CD14-positive monocyte (primary cell): ENCODE data around the gene LPIN1. TPM values are rescaled to one million over a fixed set of nuclear protein-coding genes. Genes with fewer than 3 reads are reported as not detected.
A peak's percentile ranks its signal among the peaks of the same experiment; 100 is the strongest.

Experiments
- DNase-seq, 3 donors: peaks; one replicate each; pipeline ENCODE4 v3.0.0-alpha.2; 2011 to 2022
- H2AFZ ChIP-seq: 2 replicates; pipeline ENCODE4 v1.6.0; 2012; ENCODE audit warnings: mild to moderate bottlenecking, low read depth, low read length, inconsistent platforms; ENCODE audit not compliant: insufficient read depth, poor library complexity, severe bottlenecking
- H3K27ac ChIP-seq, 2 donors: 1 replicate in 1 of 2; 2 replicates in 1 of 2; pipeline ENCODE4 v1.5.1; 2012 to 2013; ENCODE audit warnings: low read length in 2 of 2, control low read depth in 1 of 2, inconsistent platforms in 1 of 2, low read depth in 1 of 2, mild to moderate bottlenecking in 1 of 2
- H3K27me3 ChIP-seq, 2 donors: one replicate each; pipeline versions ENCODE4 v1.6.0 to v1.6.1; 2011 to 2013; ENCODE audit warnings: low read length in 2 of 2; ENCODE audit not compliant: control insufficient read depth in 2 of 2, insufficient read depth in 2 of 2
- H3K36me3 ChIP-seq, 2 donors: replicated peaks in 1 of 2; 1 replicate in 1 of 2; 2 replicates in 1 of 2; pipeline versions ENCODE4 v1.5.1 to v1.6.1; 2012 to 2013; ENCODE audit warnings: low read length in 2 of 2, control low read depth in 1 of 2, inconsistent platforms in 1 of 2, mild to moderate bottlenecking in 1 of 2; ENCODE audit not compliant: insufficient read depth in 2 of 2, control insufficient read depth in 1 of 2
- H3K4me1 ChIP-seq, 2 donors: 1 replicate in 1 of 2; 2 replicates in 1 of 2; pipeline versions ENCODE4 v1.5.1 to v1.6.1; 2012 to 2013; ENCODE audit warnings: low read length in 2 of 2, control low read depth in 1 of 2, inconsistent platforms in 1 of 2, mild to moderate bottlenecking in 1 of 2, moderate library complexity in 1 of 2; ENCODE audit not compliant: insufficient read depth in 2 of 2, control insufficient read depth in 1 of 2
- H3K4me2 ChIP-seq: replicated peaks from 2 replicates; pipeline ENCODE3; 2012; ENCODE audit warnings: low read length, moderate library complexity, mild to moderate bottlenecking; ENCODE audit not compliant: poor library complexity, severe bottlenecking; ENCODE audit errors: extremely low read depth
- H3K4me3 ChIP-seq, 3 experiments: fragments of 200-600 bp in 1 of 3; sonication (generic) in 1 of 3; replicated peaks in 1 of 3; 1 replicate in 2 of 3; 2 replicates in 1 of 3; pipeline ENCODE4 v1.5.1; 2011 to 2013; ENCODE audit warnings: low read length in 3 of 3, mild to moderate bottlenecking in 3 of 3, control low read depth in 2 of 3, low read depth in 2 of 3, inconsistent platforms in 1 of 3, moderate library complexity in 1 of 3
- H3K79me2 ChIP-seq: 2 replicates; pipeline ENCODE4 v1.6.0; 2012; ENCODE audit warnings: mild to moderate bottlenecking, control low read depth, inconsistent platforms, low read length, moderate library complexity; ENCODE audit not compliant: insufficient read depth
- H3K9ac ChIP-seq: 2 replicates; pipeline ENCODE4 v1.6.0; 2017; ENCODE audit warnings: low read length, mild to moderate bottlenecking; ENCODE audit not compliant: insufficient read depth, poor library complexity, severe bottlenecking
- H3K9me3 ChIP-seq, 2 donors: replicated peaks in 1 of 2; 1 replicate in 1 of 2; 2 replicates in 1 of 2; pipeline versions ENCODE4 v1.5.1 to v1.6.1; 2012 to 2013; ENCODE audit warnings: low read length in 2 of 2, control low read depth in 1 of 2; ENCODE audit not compliant: control insufficient read depth in 1 of 2, insufficient read depth in 1 of 2
- H4K20me1 ChIP-seq: 2 replicates; pipeline ENCODE4 v1.6.0; 2012; ENCODE audit warnings: mild to moderate bottlenecking, low read length, control low read depth, moderate library complexity; ENCODE audit not compliant: insufficient read depth
- H3K27ac Mint-ChIP-seq, 7 donors: one replicate each; pipeline ENCODE4 v1.8.0; 2020; ENCODE audit warnings: mild to moderate bottlenecking in 7 of 7, mixed read lengths in 7 of 7, moderate library complexity in 6 of 7, inconsistent platforms in 2 of 7
- H3K27me3 Mint-ChIP-seq, 3 donors: one replicate each; pipeline ENCODE4 v1.8.0; 2021 to 2022; ENCODE audit warnings: low read depth in 3 of 3, mild to moderate bottlenecking in 3 of 3, mixed read lengths in 3 of 3, moderate library complexity in 3 of 3, inconsistent platforms in 1 of 3
- H3K36me3 Mint-ChIP-seq, 2 donors: one replicate each; pipeline ENCODE4 v1.8.0; 2020; ENCODE audit warnings: mixed read lengths in 2 of 2, inconsistent platforms in 1 of 2, mild to moderate bottlenecking in 1 of 2
- H3K4me1 Mint-ChIP-seq: one replicate; pipeline ENCODE4 v1.8.0; 2020; ENCODE audit warnings: mild to moderate bottlenecking, mixed read lengths
- H3K4me3 Mint-ChIP-seq, 2 donors: one replicate each; pipeline ENCODE4 v1.8.0; 2020; ENCODE audit warnings: mild to moderate bottlenecking in 2 of 2, mixed read lengths in 2 of 2, moderate library complexity in 1 of 2
- H3K9me3 Mint-ChIP-seq, 7 donors: one replicate each; pipeline ENCODE4 v1.8.0; 2020 to 2022; ENCODE audit warnings: mixed read lengths in 7 of 7, mild to moderate bottlenecking in 6 of 7, moderate library complexity in 6 of 7, inconsistent platforms in 2 of 7
- CTCF ChIP-seq: fragments of 200-600 bp; IDR thresholded peaks from one replicate; pipeline ENCODE4 v1.8.0; 2022; ENCODE audit warnings: antibody characterized with exemption, mild to moderate bottlenecking
- WGBS: methylation state at CpG from one replicate; pipeline ENCODE4 v1.1.5; 2013; ENCODE audit warnings: missing lambda C conversion rate; ENCODE audit not compliant: insufficient coverage; 5-methylcytosine and 5-hydroxymethylcytosine counted together
- intact Hi-C, 2 donors: fragments of 100-400 bp; cut with micrococcal nuclease; formaldehyde crosslinking; loops; one replicate each; pipeline versions ENCODE4 v1.15.0 to v1.15.1; 2023
- polyA plus RNA-seq, 3 donors: library from polyadenylated mRNA; depleted of rRNA in 1 of 3; unstranded in 2 of 3; stranded (reverse) in 1 of 3; fragments of 300-500 nt in 2 of 3; fragments of >200 nt in 1 of 3; fragmentation: Illumina TruSeq in 2 of 3; gene quantifications; 1 replicate in 2 of 3; 2 replicates in 1 of 3; pipeline ENCODE4 v1.2.3, GENCODE V29; 2012 to 2021

The LPIN1 gene
- polyA plus RNA-seq, 3 donors: 1.8 to 17.6 (median 2.7) TPM

GRCh38 chr2:11850082-11850481 lies 103.7 kb downstream of the LPIN1 start:
- intact Hi-C loops: no loop called here
- no peaks in the 10 kb centered on the region for H3K79me2 ChIP-seq
- Mint-ChIP-seq H3K9me3 (peaks cover 8 to 24% (median 15%) of the 10 kb centered on the region in 7 donors), H3K4me3 (no peak overlapping the region), H3K4me1 (peaks cover 25% of the 10 kb centered on the region), H3K27ac (no peak overlapping the region), H3K27me3 (peaks cover 7 to 16% (median 16%) of the 10 kb centered on the region in 3 donors), H3K36me3 (peaks cover 2 to 4% of the 10 kb centered on the region in 2 donors)
- DNase-seq: no peak
- H3K9ac ChIP-seq: no peak overlapping the region
- no peak overlapping the region for H3K27ac ChIP-seq
- no peak overlapping the region for H3K4me2 ChIP-seq
- H2AFZ ChIP-seq: no peak overlapping the region
- H3K36me3 ChIP-seq: no peaks in the 10 kb centered on the region
- no peak for TF ChIP-seq CTCF
- peaks cover 7 to 12% of the 10 kb centered on the region in 2 donors for H3K4me1 ChIP-seq
- H3K4me3 ChIP-seq: no peak overlapping the region
- 91% methylated on average over 17 of the region's 17 CpGs for WGBS
- H3K9me3 ChIP-seq: peaks cover 14 to 19% of the 10 kb centered on the region in 2 donors
- H4K20me1 ChIP-seq: no peaks in the 10 kb centered on the region
- no peaks in the 10 kb centered on the region for H3K27me3 ChIP-seq

GRCh38 chr2:11852526-11853196 lies 106.2 kb downstream of the LPIN1 start:
- Histone ChIP-seq H3K4me2 (peak overlapping the region; percentile 3), H3K36me3 (no peaks in the 10 kb centered on the region), H2AFZ (no peak overlapping the region), H3K79me2 (no peaks in the 10 kb centered on the region), H3K27me3 (no peaks in the 10 kb centered on the region), H3K27ac (no peak overlapping the region), H3K9me3 (peaks cover 10 to 18% of the 10 kb centered on the region in 2 donors), H3K9ac (no peak overlapping the region), H3K4me3 (no peak overlapping the region), H4K20me1 (no peaks in the 10 kb centered on the region), H3K4me1 (peaks cover 12 to 20% of the 10 kb centered on the region in 2 donors)
- Mint-ChIP-seq H3K36me3 (peaks cover 4 to 9% of the 10 kb centered on the region in 2 donors), H3K27ac (no peak overlapping the region), H3K27me3 (peaks cover 8 to 21% (median 10%) of the 10 kb centered on the region in 3 donors), H3K4me3 (peak overlapping the region; percentile 6 to 10), H3K9me3 (peaks cover 8 to 19% (median 15%) of the 10 kb centered on the region in 7 donors), H3K4me1 (peaks cover 41% of the 10 kb centered on the region)
- 33% methylated on average over 1 of the region's 8 CpGs for WGBS
- peak in 1 of 3 donors; percentile 14 for DNase-seq
- no peak for TF ChIP-seq CTCF
- intact Hi-C loops: no loop called here
